ENCODE results near the gene GEMIN5.
"Not testable (repeated sequence)": the region's sequence is repeated elsewhere in the genome, so short reads cannot be mapped to it uniquely, and the experiment has no call there.

GEMIN5 gene, protein sequence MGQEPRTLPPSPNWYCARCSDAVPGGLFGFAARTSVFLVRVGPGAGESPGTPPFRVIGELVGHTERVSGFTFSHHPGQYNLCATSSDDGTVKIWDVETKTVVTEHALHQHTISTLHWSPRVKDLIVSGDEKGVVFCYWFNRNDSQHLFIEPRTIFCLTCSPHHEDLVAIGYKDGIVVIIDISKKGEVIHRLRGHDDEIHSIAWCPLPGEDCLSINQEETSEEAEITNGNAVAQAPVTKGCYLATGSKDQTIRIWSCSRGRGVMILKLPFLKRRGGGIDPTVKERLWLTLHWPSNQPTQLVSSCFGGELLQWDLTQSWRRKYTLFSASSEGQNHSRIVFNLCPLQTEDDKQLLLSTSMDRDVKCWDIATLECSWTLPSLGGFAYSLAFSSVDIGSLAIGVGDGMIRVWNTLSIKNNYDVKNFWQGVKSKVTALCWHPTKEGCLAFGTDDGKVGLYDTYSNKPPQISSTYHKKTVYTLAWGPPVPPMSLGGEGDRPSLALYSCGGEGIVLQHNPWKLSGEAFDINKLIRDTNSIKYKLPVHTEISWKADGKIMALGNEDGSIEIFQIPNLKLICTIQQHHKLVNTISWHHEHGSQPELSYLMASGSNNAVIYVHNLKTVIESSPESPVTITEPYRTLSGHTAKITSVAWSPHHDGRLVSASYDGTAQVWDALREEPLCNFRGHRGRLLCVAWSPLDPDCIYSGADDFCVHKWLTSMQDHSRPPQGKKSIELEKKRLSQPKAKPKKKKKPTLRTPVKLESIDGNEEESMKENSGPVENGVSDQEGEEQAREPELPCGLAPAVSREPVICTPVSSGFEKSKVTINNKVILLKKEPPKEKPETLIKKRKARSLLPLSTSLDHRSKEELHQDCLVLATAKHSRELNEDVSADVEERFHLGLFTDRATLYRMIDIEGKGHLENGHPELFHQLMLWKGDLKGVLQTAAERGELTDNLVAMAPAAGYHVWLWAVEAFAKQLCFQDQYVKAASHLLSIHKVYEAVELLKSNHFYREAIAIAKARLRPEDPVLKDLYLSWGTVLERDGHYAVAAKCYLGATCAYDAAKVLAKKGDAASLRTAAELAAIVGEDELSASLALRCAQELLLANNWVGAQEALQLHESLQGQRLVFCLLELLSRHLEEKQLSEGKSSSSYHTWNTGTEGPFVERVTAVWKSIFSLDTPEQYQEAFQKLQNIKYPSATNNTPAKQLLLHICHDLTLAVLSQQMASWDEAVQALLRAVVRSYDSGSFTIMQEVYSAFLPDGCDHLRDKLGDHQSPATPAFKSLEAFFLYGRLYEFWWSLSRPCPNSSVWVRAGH (N-terminal part only)

DNA sequence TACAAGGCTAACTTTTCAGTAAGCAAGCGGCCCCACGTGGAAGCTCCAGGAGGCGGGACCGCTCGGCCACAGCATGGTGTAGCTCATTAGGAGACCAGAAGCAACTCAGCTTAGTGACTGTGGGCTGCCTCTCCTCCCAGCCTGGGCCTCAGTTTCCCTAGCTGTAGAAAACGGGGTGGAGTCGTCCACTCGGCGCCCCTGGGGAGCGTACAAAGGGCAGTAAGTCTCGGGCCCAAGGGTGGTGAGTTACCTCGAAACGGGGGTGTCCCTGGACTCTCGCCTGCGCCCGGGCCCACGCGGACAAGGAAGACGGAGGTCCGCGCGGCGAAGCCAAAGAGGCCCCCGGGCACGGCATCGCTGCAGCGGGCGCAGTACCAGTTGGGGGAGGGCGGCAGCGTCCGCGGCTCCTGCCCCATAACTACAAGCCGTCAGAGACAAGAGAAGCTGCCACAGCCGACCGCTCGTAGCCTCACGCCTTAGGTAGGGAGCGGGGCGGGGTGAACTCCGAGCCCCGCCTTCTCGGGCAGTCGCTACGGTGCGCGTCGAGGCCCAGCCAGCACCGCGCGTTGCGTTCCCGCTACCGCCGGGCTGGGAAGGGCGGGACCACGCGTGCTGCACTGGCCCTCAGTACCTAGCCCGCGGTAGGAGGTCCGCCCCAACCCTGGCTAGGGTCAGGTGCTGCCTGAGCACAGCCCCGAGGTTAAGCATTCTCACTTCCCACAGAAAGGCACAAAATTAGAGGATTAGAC lies at the start of gene GEMIN5:
Gene GEMIN5, minus strand, starts transcription at position 494 of the 749 bp plus-strand sequence. Its CDS starts 78 bp downstream, at position 416.
- DNase-seq = peak; percentile 73

DNA sequence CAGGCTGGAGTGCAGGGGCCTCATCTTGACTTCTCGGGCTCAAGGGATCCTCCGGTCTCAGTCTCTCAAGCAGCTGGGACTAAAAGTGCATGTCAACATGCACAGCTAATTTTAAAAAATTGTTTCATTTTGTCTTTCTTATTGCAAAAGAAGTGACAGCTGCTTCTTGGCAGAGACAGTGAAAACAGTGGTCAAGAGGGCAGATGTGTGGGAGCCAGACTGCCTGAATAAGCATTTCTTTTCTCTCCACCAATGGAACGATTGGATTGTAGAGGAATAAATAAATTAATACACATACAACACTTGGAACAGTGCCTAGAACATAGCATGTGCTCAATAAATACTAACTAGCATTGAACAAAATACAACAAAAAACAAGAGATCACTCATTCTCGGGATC lies 48.1 kb upstream of the GEMIN5 start:
- no peak for DNase-seq

DNA sequence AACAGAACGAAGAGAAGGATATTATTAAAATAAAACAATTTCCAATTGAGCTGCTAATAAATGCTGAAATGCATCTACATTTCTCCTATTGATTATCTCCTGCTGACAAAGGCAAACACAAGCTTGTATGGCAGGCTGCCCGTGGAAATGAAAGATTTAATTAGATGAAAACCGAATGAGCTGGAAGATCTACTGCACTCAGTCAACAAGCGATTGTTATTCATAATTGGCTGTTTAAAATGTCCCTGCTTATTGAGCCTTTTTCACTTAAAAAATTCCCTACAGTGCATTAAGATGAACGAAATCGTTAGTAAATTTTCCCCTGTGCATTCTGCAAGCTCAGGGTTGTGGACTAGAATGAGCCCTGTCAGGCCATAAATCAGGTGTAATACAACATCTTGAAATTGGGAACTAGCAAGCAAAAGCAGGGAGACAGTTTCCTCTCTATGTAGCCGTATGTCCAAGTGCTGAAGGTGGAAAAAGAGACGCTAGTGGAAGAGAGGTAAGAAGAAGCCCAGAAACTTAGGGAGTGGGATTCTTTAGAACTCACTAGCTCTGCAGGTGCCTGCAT lies 47.0 kb upstream of the GEMIN5 start:
- no peak for DNase-seq

DNA sequence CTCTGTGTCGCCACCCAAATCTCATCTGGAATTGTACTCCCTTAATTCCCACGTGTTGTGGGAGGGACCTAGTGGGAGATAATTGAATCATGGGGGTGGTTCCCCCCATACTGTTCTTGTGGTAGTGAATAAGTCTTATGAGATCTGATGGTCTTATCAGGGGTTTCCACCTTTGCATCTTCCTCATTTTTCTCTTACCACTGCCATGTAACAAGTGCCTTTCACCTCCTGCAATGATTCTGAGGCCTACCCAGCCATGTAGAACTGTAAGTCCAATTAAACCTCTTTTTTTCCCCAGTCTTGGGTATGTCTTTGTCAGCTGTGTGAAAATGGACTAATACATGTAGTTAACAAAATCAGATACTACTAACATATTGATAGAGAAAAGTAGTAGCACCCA lies 40.3 kb upstream of the GEMIN5 start:
- not testable (repeated sequence) for DNase-seq

DNA sequence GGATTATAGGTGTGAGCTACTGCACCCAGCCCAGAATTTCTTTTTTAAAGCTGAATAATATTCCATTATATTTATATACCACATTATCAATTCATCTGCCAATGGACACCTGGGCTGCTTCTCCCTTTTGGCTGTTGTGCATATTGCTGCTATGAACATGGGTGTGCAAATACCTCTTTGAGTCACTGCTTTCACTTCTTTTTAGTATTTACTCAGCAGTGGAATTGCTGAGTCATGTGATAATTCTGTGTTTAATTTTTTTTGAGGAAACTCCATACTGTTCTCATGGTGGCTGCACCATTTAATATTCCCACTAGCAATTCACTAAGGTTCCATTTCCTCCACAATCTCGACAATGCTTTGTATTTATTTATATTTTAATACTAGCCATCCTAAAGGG lies 39.4 kb upstream of the GEMIN5 start:
- DNase-seq = no peak

DNA sequence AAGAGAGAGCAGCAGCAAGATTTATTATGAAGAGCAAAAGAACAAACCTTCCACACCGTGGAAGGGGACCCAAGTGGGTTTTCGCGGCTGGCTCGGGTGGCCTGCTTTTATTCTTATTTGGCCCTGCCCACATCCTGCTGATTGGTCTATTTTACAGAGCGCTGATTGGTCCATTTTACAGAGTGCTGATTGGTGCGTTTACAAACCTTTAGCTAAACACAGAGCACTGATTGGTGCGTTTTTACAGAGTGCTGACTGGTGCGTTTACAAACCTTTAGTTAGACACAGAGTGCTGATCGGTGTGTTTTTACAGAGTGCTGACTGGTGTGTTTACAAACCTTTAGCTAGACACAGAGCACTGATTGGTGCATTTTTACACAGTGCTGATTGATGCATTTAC lies 38.1 kb upstream of the GEMIN5 start:
- DNase-seq = not testable (repeated sequence)

DNA sequence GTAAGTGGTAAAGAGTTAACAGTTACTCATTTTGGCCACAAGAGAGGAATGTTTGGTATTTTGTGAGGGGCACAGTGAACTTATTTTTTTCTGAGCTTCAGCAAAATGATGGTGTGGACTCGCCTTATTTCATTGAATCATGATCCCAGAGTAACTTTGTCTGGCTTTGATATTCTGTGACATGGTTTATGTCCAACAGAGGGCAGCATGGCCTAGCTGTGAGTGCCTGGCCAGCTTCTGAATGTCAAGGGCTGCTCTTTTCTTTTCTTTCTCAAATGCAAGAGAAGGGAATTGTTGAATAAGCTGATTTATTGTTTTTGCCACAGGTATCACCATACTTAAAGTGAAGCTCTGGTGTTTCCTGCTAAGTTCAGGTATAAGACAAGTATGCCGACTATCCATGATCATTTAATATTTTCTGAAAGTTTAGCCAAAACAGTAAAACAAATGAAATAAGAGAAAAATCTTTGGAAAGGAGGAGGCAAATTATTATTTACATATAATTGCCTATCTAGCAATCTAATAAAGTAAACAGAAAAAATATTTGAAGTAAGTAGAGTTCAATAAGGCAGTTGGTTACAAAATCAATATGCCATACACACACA lies 34.6 kb upstream of the GEMIN5 start:
- no peak for DNase-seq

DNA sequence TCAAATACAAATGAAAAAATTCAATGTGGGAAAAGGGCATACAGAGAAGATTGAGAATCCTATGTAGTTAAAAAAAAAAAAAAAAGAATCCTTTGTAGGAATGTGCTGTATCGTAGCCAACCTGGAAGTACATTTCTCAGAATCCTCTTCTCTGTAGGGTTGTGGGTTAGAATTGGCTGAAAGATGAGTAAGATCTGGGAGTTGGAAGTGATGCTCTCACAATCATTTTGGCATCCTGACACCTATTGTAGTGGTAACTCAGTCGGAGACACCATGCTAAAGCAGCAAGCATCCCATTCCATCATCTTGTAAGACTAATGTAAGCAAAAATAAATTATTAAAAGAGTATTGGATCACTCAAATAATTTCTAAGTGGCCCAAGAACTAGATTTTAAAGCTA lies 33.5 kb upstream of the GEMIN5 start:
- no peak for DNase-seq

DNA sequence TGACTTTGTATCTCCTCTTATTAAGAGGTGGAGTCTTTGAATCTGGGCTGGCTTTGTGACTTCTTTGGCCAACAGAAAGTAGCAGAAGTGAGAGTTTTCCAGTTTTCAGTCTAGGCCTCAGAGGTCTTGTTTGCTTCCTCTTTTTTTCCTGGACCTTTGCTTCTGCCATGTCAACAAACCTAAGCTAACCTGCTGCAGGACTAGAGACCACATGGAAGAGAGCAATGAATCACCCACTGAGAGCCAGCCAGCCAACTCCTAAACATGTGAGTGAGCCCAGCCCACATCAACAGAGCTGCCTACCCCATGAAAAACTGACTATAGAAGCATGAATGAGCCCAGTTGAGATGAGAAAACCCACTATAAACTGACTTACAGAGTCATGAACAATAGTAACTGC lies 32.7 kb upstream of the GEMIN5 start:
- DNase-seq = no peak

DNA sequence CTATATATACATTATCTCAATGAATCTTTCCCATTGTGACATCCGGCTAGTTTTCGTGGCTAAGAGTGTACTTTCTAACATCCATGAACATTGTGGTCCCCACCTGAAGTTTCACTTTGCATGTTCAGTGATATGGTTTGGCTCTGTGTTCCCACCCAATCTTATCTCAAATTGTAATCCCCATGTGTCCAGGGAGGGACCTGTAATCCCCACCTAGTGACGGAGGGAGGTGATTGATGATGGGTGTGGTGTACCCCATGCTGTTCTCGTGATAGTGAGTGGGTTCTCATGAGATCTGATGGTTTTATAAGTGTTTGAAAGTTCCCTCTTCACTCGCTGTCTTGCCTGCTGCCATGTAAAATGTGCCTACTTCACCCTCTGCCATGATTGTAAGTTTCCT lies 30.9 kb upstream of the GEMIN5 start:
- DNase-seq = no peak

DNA sequence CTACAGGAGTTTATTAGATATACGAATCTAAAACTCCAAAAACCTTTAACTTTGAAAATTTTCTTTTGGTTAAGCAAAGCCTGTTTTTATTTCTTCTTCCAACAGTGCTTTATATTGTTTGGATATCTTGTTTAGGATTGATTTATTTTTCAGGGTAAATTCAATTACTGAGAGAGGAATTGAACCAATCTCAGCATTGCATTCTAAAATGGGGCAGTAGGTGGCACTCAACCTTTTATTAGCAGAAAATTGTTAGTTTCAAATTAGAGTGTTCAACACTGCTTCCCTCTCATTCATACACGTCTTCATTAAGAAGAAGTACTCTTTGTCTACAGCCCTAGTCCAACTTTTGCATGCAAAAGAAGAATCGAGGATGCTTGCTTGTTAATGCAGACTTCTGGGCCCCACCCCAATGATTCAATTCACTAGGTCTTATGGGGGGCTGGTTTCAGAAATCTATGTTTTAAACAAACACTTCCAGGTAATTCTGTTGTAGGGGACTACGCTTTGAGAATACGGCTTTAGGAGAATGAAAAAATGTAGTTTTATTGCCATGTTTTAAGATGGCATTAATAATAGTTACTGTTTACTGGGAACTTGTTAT lies 29.5 kb upstream of the GEMIN5 start:
- no peak for DNase-seq

DNA sequence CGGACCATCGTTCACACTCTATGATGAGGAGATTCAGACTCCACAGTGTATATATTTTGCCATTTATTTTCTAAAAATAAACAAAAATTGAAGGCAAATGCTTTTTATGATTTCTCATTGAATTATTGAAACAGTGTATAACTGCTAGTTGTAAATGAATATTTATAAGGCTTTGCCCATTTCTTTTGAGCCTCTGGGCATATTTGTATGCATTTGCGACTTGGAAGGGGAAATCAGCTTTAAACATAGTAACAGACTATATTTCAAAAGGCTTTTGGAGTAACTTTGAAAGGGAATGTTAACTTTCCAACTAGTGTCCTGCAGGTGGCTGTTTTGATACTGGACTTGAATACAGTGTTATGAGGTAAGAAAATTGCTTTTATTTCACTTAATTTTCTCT lies 28.9 kb upstream of the GEMIN5 start:
- no peak for DNase-seq

DNA sequence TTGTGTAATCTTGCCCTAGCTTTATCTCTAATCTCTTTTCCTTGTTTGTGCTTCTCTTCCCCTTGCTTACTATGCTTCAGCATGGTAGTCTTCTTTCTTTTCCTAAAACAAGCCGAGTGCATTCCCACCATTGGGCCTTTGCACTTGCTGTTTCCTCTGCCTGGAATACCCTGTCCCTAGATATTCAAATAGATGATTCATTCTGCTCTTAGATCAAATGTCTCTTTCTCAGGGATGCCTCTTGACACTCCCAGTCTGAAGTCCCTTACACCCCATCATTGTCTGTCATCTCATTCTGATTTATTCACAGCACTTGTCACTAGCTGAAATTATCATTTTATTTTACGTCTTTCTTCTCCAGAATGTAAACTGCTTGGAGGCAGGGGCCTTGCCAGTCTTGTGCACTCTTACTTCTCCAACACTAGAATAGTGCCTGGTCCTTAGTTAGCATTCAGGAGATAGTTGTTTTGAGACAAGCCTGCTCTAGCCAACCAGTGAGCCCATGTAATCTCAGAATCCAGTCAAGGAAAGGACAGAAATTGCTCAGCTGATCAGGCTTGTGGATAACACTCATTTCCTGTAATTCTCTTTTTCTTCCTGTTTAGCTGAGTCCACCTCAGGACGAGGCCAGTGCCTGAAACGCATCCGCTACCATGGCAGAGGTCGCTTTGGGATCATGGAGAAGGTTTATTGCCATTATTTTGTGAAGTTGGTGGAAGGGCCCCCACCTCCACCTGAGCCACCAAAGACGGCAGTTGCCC lies 28.2 kb upstream of the GEMIN5 start:
- DNase-seq = no peak

DNA sequence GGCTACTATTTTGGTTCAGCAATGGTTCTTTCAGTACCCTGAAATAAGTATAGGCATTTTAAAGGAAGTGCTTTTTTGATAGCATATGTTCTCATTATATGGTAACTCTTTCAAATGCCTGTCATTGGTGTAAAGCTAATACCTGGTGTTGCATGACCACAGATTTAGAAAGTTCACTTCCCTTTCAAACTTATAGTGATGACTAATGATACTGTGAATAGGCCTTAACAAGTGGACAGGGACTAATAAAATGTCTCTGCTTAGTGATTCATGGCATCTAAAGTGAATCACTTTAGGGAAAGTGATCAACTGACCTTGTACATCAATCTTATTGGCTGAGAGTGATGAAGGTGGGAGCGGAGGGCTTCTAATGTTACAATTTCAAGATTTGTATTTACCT lies 24.5 kb upstream of the GEMIN5 start:
- no peak for DNase-seq

DNA sequence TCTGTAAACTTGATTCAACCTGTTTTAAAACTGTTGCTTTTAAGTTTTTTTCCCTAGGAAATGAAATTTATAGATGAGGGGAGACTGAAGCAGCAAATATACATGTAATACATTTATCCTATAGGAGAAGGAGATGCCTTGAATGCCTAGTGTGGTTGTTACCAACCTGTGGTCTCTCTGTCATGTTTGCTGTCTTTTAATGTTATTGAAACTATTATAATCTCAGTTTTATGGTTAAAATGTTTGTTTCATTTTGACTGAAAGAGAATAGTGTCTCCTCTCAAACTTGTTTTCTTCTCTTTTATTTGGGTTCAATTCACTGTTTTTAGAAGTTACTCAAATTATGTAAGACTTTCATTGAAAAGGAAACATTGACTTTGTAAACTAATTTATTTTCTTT lies 18.7 kb upstream of the GEMIN5 start:
- DNase-seq = no peak

DNA sequence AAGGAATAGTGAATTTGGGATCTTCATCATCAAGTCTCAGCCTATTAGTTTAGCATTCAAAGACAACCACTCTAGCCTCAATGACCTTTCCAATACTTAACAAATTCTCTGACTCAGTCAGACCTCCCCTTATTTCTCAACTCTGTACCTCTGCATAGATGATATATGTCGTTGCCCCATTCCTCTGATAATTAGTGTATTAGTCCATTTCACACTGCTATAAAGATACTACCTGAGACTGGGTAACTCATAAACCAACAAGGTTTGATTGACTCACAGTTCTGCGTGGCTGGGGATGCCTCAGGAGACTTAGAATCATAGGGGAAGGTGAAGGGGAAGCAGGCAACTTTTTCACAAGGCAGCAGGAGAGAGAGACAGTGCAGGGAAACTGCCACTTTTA lies 11.8 kb upstream of the GEMIN5 start:
- DNase-seq = no peak

DNA sequence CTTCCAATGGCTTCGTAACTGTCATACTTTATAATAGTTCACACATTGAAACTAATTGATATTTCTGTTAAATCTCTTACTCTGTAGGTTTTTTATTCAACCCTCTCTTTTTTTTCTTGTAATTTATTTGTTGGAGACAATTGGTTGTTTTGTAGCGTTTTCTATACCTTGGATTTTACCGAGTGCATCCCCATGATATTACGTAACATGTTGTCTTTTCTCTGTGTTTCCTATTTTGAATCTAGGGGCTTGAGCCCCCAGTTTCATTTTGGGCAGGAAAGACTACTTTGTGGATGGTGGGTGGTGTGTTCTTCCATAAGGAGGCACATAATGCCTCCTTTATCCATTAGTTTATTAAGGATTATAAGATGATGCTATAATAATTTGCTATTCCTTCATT lies 10.3 kb upstream of the GEMIN5 start:
- DNase-seq = no peak

DNA sequence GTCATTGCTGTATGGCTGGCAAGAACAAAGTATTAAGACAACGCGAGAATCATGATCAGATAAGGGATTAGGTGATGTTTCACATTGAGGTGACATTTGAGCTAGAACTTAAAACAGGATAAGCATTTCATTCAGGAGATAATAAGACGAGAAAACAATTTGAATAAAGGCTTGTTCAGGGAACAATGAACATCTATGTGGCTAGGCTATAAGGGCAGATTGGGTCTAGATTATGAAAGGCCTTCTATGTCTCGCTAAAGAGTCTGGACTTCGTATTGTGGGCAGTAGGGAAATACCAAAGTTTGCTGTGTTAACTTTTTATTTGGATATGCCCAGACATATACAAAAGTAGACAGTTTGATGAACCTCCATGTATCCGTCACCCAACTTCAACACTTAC lies 9.8 kb upstream of the GEMIN5 start:
- DNase-seq = no peak

DNA sequence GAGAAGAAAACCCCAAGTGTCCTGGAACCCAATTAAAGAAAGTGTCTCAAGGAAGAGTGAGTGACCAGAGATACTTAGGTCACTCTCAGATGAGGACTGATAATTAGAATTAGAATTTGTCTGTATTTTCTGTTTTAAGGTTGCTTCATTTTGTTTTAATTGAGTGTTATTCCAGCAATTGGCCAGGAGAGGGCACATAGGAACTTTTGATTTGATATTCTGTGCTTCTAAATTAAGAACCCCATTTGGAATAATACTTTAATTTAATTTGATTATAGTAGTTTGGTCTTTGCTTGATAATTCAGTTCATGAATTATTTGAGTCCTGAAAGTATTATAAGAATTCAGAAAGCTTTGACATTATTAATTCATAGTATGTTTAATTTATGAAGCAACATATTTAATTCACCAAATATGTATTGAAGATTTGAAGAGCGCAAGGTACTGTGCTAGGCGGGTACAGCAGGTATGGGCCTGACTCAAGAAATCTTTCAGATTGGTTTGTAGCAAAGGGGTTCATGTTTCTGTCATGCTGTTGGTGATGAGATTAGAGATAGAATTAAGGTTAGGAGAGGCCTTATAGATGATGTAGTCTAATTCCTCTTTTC lies 7.8 kb upstream of the GEMIN5 start:
- DNase-seq = no peak

DNA sequence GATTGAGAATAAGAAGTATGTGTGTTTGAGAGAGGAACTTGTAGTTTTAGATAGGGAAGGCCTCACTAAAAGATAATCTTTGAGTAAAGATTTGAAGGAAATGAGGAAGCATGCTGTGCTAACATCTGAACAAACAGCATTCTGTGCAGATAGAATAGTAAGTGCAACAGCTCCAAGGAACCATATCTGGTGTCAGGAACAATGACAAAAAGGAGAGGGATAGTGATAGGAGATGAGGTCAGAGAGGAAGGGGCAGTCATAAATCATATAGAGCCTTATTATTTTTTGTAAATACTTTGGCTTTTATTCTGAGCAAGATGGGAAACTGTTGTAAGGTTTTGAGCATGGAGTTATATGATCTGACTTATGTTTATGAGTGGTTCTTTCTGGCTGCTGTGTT lies 6.7 kb upstream of the GEMIN5 start:
- no peak for DNase-seq

All from activated CD4-positive, alpha-beta T cell treated with anti-CD3 and anti-CD28 coated beads for 1 hour (primary cell).